ENCODE measurements around the gene TRIM71.

TRIM71 gene

DNA sequence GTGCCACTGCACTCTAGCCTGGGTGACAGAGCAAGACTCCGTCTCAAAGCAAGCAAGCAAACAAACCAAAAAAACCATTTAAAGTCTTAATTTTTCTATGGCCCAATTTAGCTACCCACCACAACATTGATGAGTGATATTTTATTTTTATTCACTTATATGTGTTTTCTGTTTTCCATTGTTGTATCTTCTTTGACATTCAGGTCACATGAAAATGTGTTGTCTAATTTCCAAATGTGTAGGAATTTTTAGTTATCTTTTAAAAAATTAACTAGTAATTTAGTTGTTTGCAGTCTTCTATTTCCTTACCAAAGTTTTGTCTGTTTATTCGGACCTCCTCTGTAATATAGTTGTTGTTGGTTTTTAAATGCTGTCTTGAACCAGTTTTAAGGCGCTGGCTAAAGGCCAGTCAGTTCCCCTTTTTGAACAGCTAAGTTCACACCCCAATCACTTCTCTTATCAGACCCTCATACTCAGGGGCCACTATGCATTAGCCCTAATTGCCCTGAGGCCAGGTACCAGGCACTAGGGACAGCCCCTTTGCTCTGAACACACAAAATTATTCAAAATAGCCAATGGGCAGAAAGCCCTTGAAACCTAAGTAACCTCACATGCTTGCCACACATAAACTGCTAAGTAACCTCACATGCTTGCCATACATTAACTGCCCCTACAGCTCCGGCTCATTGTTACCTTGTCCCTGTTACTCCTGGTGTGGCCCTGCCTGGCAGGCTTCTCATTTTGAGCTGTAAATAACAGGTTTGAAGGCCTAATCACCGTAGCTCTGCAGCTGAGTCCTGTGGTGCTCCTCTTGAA is 129.4 kb downstream of the TRIM71 start:
- DNase-seq = no peak

All from activated CD8-positive, alpha-beta memory T cell treated with anti-CD3 and anti-CD28 coated beads for 24 hours (primary cell).